ENCODE results near the gene AK5.

DNA sequence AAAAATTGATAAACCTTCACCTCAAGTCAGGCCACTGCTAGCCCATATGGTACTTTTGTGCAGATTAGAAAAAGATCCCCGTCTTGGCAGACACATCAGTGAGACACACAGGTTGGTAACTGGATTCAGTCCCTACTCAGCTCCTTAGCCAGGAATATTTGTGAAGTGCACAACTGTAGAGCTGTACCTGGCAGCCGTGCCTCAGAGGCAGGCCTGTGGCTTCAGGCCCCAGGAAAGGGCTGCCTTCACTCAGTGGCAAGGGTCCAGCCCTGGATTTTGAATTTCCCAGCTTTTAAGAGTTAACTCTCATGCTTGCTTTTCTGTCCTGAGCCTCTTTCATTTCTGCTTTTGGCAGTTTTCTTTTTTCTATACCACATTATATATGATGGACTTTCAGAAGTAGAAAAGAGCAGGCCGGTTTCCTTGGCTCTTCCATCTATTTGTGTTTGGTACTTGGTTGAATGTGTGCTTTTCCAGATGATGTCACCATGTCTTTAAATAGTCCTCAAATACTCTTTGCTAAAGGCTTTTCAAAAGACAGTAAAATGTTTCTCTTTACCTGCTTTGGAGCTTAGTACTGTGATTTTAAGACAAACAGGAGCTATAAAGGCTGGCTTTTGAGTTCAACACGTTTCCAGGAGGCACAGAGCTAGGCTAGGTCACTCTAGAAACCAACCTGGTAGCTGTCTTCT lies 186.6 kb downstream of the AK5 start:
- TF ChIP-seq, protein P1, sequence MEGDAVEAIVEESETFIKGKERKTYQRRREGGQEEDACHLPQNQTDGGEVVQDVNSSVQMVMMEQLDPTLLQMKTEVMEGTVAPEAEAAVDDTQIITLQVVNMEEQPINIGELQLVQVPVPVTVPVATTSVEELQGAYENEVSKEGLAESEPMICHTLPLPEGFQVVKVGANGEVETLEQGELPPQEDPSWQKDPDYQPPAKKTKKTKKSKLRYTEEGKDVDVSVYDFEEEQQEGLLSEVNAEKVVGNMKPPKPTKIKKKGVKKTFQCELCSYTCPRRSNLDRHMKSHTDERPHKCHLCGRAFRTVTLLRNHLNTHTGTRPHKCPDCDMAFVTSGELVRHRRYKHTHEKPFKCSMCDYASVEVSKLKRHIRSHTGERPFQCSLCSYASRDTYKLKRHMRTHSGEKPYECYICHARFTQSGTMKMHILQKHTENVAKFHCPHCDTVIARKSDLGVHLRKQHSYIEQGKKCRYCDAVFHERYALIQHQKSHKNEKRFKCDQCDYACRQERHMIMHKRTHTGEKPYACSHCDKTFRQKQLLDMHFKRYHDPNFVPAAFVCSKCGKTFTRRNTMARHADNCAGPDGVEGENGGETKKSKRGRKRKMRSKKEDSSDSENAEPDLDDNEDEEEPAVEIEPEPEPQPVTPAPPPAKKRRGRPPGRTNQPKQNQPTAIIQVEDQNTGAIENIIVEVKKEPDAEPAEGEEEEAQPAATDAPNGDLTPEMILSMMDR (conservative IDR thresholded peaks at IDR 0.05; ENCODE audit: low read length), result no peak
- TF ChIP-seq EZH2phosphoT487 (IDR thresholded peaks at IDR 0.05; ENCODE audit: borderline replicate concordance), result no peak

Data from Loucy (cell line).